ENCODE data around the gene HDAC4. TPM values are rescaled to one million over a fixed set of nuclear protein-coding genes. Genes with fewer than 3 reads are reported as not detected.
A peak's percentile ranks its signal among the peaks of the same experiment; 100 is the strongest.

HDAC4 gene
- total and polyA plus RNA-seq, 12 donors, result 3.7 to 40.0 (median 25.5) TPM

GRCh38 chr2:239173301-239173700 is 227.5 kb downstream of the HDAC4 start:
- WGBS, 2 donors, result 98 to 100% methylated on average over 1 of the region's 1 CpG
- no peak overlapping the region for H3K4me3 ChIP-seq
- ATAC-seq (no peak), DNase-seq (no peak)
- intact Hi-C loops (cut with DNase I), result no loop called here
- H3K9me3 ChIP-seq, result peaks cover 0 to 59% (median 30%) of the 10 kb centered on the region in 11 donors
- TF ChIP-seq CTCF (IDR thresholded peaks at IDR 0.05), result no peak
- peaks cover 0 to 11% (median 0%) of the 10 kb centered on the region in 9 donors for H3K4me1 ChIP-seq
- H3K36me3 ChIP-seq, result peaks cover 0 to 93% (median 18%) of the 10 kb centered on the region in 9 donors
- no peak overlapping the region for H3K27ac ChIP-seq
- H3K27me3 ChIP-seq, result no peaks in the 10 kb centered on the region

GRCh38 chr2:239171643-239172042 is 229.2 kb downstream of the HDAC4 start:
- H3K36me3 ChIP-seq, result peaks cover 0 to 86% (median 18%) of the 10 kb centered on the region in 9 donors
- no peaks in the 10 kb centered on the region for H3K27me3 ChIP-seq
- peaks cover 0 to 50% (median 30%) of the 10 kb centered on the region in 11 donors for H3K9me3 ChIP-seq
- H3K27ac ChIP-seq, result no peak overlapping the region
- intact Hi-C loops (cut with DNase I), result no loop called here
- DNase-seq (no peak), ATAC-seq (no peak)
- TF ChIP-seq CTCF (IDR thresholded peaks at IDR 0.05), result no peak
- peaks cover 0 to 18% (median 2%) of the 10 kb centered on the region in 9 donors for H3K4me1 ChIP-seq
- H3K4me3 ChIP-seq, result no peak overlapping the region

GRCh38 chr2:239169311-239170048 is 231.3 kb downstream of the HDAC4 start:
- WGBS, 2 donors, result 93 to 94% methylated on average over 27 of the region's 27 CpGs
- Histone ChIP-seq H3K27me3 (no peaks in the 10 kb centered on the region), H3K36me3 (peaks cover 0 to 72% (median 9%) of the 10 kb centered on the region in 9 donors), H3K9me3 (peaks cover 0 to 40% (median 27%) of the 10 kb centered on the region in 11 donors), H3K4me1 (peaks cover 0 to 33% (median 5%) of the 10 kb centered on the region in 9 donors), H3K4me3 (no peak overlapping the region), H3K27ac (no peak overlapping the region)
- no peak for DNase-seq
- peak in 3 of 8 donors; percentile 11 to 48 (median 38) for ATAC-seq
- intact Hi-C loops (cut with DNase I), result no loop called here
- TF ChIP-seq CTCF (IDR thresholded peaks at IDR 0.05), result no peak

GRCh38 chr2:239168575-239168974 is 232.2 kb downstream of the HDAC4 start:
- H3K36me3 ChIP-seq, result peaks cover 0 to 71% (median 12%) of the 10 kb centered on the region in 9 donors
- no peak for ATAC-seq

More at GRCh38 chr2:239168575-239168974, 232.2 kb downstream of the HDAC4 start:
- 98% methylated on average over 22 of the region's 22 CpGs for whole genome bisulfite sequencing, 2 donors
- H3K4me1 ChIP-seq, result peaks cover 0 to 33% (median 6%) of the 10 kb centered on the region in 9 donors
- H3K9me3 ChIP-seq, result peaks cover 0 to 32% (median 20%) of the 10 kb centered on the region in 11 donors
- no peak overlapping the region for H3K4me3 ChIP-seq
- H3K27me3 ChIP-seq, result no peaks in the 10 kb centered on the region
- no peak for TF ChIP-seq CTCF (IDR thresholded peaks at IDR 0.05)
- DNase-seq, result no peak
- no peak overlapping the region for H3K27ac ChIP-seq
- intact Hi-C loops (cut with DNase I), result no loop called here
